ENCODE data around the gene CTCFL. TPM values are rescaled to one million over a fixed set of nuclear protein-coding genes. Genes with fewer than 3 reads are reported as not detected.

Gene CTCFL
- polyA plus RNA-seq, 1 donor from 2014 or later, result not detected

DNA sequence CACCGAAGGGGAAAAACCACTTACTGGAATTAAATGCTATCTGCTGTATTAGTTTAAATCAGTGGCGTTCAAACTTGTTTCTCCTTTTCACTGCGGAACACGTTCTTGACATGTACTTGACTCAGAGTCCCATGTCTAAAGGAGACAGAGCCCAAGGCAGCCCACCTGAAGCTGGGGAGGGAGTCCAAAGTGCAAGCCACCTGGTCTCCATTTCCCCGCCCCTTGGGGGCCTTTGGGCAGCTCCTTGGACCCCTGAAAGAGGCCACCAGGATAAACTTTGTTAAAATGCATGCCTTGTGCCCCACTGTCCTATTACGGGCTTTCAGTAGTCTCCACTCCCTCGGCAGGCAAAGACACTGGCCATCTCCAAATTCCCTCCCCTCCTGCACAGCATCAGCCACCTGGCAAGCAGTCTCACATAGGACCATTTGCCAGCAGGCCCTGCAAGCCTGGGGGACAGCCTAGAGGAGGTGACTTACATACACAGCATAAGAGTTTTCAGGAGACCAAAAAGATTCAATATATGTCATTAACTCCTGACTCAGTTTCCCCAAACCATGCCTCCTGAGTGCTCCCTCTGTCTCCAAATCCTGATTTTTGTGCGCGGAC, 42.6 kb upstream of the CTCFL start:
- H3K27ac ChIP-seq (ENCODE audit: low read length), result no peak overlapping the region
- no peak overlapping the region for H3K4me3 ChIP-seq (ENCODE audit: low read length)
- no peak overlapping the region for H3K4me2 ChIP-seq (ENCODE audit: low read length)
- no peaks in the 10 kb centered on the region for H3K9me3 ChIP-seq (ENCODE audit: low read length)
- H4K20me1 ChIP-seq (ENCODE audit: insufficient read depth), result no peaks in the 10 kb centered on the region
- no peak overlapping the region for H3K9ac ChIP-seq (ENCODE audit: low read length)
- H3K27me3 ChIP-seq (ENCODE audit: insufficient read depth, low read depth, low read length), result no peaks in the 10 kb centered on the region
- H2AFZ ChIP-seq (ENCODE audit: low read depth, low read length), result no peak overlapping the region
- H3K9me2 ChIP-seq (ENCODE audit: insufficient read depth, low read length), result no peaks in the 10 kb centered on the region
- H3K79me2 ChIP-seq (replicated peaks; ENCODE audit: insufficient read depth, low read length), result no peaks in the 10 kb centered on the region
- H3K36me3 ChIP-seq (ENCODE audit: insufficient read depth, low read length), result no peaks in the 10 kb centered on the region
- TF ChIP-seq SMC3 (conservative IDR thresholded peaks at IDR 0.05; ENCODE audit: poor library complexity) (no peak), EZH2 (IDR thresholded peaks at IDR 0.05; ENCODE audit: borderline replicate concordance, insufficient read depth, low read length, poor library complexity, severe bottlenecking) (no peak)
- no peaks in the 10 kb centered on the region for H3F3A ChIP-seq (ENCODE audit: insufficient read depth, low read length, poor library complexity, severe bottlenecking)

DNA sequence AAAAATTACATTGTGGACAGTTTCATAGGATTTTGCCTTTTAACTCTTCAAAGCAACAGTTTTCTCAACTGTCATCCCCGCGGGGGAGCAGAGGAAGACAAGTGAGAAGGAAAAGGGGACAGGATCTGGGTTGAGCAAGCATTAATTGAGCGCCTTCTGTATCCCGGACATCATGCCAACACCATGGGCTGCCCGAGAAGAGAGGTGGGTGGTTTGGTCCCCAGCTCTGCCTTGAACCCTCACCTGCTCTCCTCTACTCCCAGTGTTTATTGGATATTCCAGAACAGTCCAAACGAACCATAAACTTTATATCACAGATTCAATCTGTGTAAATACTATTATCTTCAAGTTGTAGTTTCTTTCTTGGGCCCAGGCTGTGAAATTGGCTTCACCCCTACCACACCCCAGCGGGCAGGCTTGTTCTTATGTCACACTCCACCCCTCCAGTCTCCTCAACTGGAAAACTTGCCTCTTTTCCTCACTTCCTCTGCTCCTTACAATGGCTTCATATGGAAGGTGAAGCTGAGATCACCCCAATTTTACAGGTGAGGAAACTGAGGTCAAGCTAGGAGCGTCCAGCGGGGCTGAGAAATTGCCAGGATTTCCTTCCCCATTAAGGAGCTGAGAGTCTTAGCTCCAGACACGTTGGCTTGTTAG, 42.0 kb upstream of the CTCFL start:
- TF ChIP-seq RAD21 (conservative IDR thresholded peaks at IDR 0.05) (no peak), MXI1 (conservative IDR thresholded peaks at IDR 0.05; ENCODE audit: poor library complexity, severe bottlenecking) (no peak), POLR2AphosphoS5 (IDR thresholded peaks at IDR 0.05) (no peak), TAF1 (IDR thresholded peaks at IDR 0.05; ENCODE audit: low read depth) (no peak), SMC3 (conservative IDR thresholded peaks at IDR 0.05; ENCODE audit: poor library complexity) (no peak), EP300 (conservative IDR thresholded peaks at IDR 0.05; ENCODE audit: poor library complexity, severe bottlenecking) (no peak), EZH2 (IDR thresholded peaks at IDR 0.05; ENCODE audit: borderline replicate concordance, insufficient read depth, low read length, poor library complexity, severe bottlenecking) (no peak)
- TF ChIP-seq, protein P1, sequence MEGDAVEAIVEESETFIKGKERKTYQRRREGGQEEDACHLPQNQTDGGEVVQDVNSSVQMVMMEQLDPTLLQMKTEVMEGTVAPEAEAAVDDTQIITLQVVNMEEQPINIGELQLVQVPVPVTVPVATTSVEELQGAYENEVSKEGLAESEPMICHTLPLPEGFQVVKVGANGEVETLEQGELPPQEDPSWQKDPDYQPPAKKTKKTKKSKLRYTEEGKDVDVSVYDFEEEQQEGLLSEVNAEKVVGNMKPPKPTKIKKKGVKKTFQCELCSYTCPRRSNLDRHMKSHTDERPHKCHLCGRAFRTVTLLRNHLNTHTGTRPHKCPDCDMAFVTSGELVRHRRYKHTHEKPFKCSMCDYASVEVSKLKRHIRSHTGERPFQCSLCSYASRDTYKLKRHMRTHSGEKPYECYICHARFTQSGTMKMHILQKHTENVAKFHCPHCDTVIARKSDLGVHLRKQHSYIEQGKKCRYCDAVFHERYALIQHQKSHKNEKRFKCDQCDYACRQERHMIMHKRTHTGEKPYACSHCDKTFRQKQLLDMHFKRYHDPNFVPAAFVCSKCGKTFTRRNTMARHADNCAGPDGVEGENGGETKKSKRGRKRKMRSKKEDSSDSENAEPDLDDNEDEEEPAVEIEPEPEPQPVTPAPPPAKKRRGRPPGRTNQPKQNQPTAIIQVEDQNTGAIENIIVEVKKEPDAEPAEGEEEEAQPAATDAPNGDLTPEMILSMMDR (IDR thresholded peaks at IDR 0.05; ENCODE audit: poor library complexity, severe bottlenecking), result no peak
- TF ChIP-seq, protein P2, sequence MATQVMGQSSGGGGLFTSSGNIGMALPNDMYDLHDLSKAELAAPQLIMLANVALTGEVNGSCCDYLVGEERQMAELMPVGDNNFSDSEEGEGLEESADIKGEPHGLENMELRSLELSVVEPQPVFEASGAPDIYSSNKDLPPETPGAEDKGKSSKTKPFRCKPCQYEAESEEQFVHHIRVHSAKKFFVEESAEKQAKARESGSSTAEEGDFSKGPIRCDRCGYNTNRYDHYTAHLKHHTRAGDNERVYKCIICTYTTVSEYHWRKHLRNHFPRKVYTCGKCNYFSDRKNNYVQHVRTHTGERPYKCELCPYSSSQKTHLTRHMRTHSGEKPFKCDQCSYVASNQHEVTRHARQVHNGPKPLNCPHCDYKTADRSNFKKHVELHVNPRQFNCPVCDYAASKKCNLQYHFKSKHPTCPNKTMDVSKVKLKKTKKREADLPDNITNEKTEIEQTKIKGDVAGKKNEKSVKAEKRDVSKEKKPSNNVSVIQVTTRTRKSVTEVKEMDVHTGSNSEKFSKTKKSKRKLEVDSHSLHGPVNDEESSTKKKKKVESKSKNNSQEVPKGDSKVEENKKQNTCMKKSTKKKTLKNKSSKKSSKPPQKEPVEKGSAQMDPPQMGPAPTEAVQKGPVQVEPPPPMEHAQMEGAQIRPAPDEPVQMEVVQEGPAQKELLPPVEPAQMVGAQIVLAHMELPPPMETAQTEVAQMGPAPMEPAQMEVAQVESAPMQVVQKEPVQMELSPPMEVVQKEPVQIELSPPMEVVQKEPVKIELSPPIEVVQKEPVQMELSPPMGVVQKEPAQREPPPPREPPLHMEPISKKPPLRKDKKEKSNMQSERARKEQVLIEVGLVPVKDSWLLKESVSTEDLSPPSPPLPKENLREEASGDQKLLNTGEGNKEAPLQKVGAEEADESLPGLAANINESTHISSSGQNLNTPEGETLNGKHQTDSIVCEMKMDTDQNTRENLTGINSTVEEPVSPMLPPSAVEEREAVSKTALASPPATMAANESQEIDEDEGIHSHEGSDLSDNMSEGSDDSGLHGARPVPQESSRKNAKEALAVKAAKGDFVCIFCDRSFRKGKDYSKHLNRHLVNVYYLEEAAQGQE (IDR thresholded peaks at IDR 0.05; ENCODE audit: borderline replicate concordance), result no peak
- no peak overlapping the region for H2AFZ ChIP-seq (ENCODE audit: low read depth, low read length)

More for the DNA sequence above, 42.0 kb upstream of the CTCFL start:
- no peak overlapping the region for H3K4me2 ChIP-seq (ENCODE audit: low read length)
- H3K79me2 ChIP-seq (replicated peaks; ENCODE audit: insufficient read depth, low read length), result no peaks in the 10 kb centered on the region
- H4K20me1 ChIP-seq (ENCODE audit: insufficient read depth), result no peaks in the 10 kb centered on the region
- H3K9me2 ChIP-seq (ENCODE audit: insufficient read depth, low read length), result no peaks in the 10 kb centered on the region
- no peak overlapping the region for H3K4me3 ChIP-seq (ENCODE audit: low read length)
- no peak overlapping the region for H3K27ac ChIP-seq (ENCODE audit: low read length)
- no peaks in the 10 kb centered on the region for H3K27me3 ChIP-seq (ENCODE audit: insufficient read depth, low read depth, low read length)
- no peak overlapping the region for H3K9ac ChIP-seq (ENCODE audit: low read length)
- H3K36me3 ChIP-seq (ENCODE audit: insufficient read depth, low read length), result no peaks in the 10 kb centered on the region
- H3K9me3 ChIP-seq (ENCODE audit: low read length), result no peaks in the 10 kb centered on the region
- no peaks in the 10 kb centered on the region for H3F3A ChIP-seq (ENCODE audit: insufficient read depth, low read length, poor library complexity, severe bottlenecking)

All from neural cell (in vitro differentiated cells).